ENCODE data around the gene APOF. TPM values are rescaled to one million over a fixed set of nuclear protein-coding genes. Genes with fewer than 3 reads are reported as not detected.
"Not testable (repeated sequence)": the region's sequence is repeated elsewhere in the genome, so short reads cannot be mapped to it uniquely, and the experiment has no call there.

Gene APOF, protein sequence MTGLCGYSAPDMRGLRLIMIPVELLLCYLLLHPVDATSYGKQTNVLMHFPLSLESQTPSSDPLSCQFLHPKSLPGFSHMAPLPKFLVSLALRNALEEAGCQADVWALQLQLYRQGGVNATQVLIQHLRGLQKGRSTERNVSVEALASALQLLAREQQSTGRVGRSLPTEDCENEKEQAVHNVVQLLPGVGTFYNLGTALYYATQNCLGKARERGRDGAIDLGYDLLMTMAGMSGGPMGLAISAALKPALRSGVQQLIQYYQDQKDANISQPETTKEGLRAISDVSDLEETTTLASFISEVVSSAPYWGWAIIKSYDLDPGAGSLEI
- total RNA-seq (not detected), polyA plus RNA-seq (not detected)
- long read RNA-seq, donor 1 = 0 reads
- long read RNA-seq, donor 2 = 0 reads

GRCh38 chr12:56362130-56363059 lies at the start of gene APOF:
TSS of gene APOF (minus strand) at chr12:56362857. CDS start at chr12:56362745, 112 bp downstream.
- no peaks in the 10 kb centered on the region for H3K27me3 ChIP-seq (replicated peaks in 1 of 7)
- H3K4me1 ChIP-seq = peaks cover 13 to 36% (median 28%) of the 10 kb centered on the region in 6 donors
- H3K9me3 ChIP-seq = no peaks in the 10 kb centered on the region
- peak within 1 kb of the TSS in 1 of 8 donors; percentile 93 for H3K27ac ChIP-seq
- TF ChIP-seq, protein P1, sequence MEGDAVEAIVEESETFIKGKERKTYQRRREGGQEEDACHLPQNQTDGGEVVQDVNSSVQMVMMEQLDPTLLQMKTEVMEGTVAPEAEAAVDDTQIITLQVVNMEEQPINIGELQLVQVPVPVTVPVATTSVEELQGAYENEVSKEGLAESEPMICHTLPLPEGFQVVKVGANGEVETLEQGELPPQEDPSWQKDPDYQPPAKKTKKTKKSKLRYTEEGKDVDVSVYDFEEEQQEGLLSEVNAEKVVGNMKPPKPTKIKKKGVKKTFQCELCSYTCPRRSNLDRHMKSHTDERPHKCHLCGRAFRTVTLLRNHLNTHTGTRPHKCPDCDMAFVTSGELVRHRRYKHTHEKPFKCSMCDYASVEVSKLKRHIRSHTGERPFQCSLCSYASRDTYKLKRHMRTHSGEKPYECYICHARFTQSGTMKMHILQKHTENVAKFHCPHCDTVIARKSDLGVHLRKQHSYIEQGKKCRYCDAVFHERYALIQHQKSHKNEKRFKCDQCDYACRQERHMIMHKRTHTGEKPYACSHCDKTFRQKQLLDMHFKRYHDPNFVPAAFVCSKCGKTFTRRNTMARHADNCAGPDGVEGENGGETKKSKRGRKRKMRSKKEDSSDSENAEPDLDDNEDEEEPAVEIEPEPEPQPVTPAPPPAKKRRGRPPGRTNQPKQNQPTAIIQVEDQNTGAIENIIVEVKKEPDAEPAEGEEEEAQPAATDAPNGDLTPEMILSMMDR (IDR thresholded peaks at IDR 0.05 in 8 of 11, conservative IDR thresholded peaks at IDR 0.05 in 3 of 11) = no peak
- TF ChIP-seq POLR2A (IDR thresholded peaks at IDR 0.05) = no peak
- no peak for TF ChIP-seq POLR2AphosphoS5 (IDR thresholded peaks at IDR 0.05)
- H3K4me3 ChIP-seq = no peak within 1 kb of the TSS
- peaks cover 0 to 4% (median 0%) of the 10 kb centered on the region in 6 donors for H3K36me3 ChIP-seq
- 89 to 93% (median 92%) methylated on average over 10 of the region's 10 CpGs for WGBS, 5 donors
- intact Hi-C loops (cut with DNase I; ENCODE audit: low total_unique reads) = loop anchor here (10.0 kb wide), 1 partner anchor 82 kb away; the partner anchor contains the start of gene TIMELESS
- DNase-seq = peak; percentile 34

- Histone ChIP-seq H3K9me3 (no peaks in the 10 kb centered on the region), H3K36me3 (peaks cover 0 to 35% (median 3%) of the 10 kb centered on the region in 6 donors), H3K27ac (no peak overlapping the region), H3K27me3 (replicated peaks in 1 of 7) (no peaks in the 10 kb centered on the region), H3K4me1 (no peaks in the 10 kb centered on the region), H3K4me3 (no peak overlapping the region)
- no peak for TF ChIP-seq POLR2AphosphoS5 (IDR thresholded peaks at IDR 0.05)
- TF ChIP-seq POLR2A (IDR thresholded peaks at IDR 0.05) = no peak
- TF ChIP-seq, protein P1 (IDR thresholded peaks at IDR 0.05 in 8 of 11, conservative IDR thresholded peaks at IDR 0.05 in 3 of 11) = no peak
- intact Hi-C loops (cut with DNase I; ENCODE audit: low total_unique reads) = no loop called here
- WGBS, 5 donors = 82 to 91% (median 89%) methylated on average over 3 to 6 of the region's 6 CpGs
- DNase-seq = no peak
Measured at GRCh38 chr12:56411781-56412639, 49.4 kb upstream of the APOF start.

- WGBS, 5 donors = 91 to 100% (median 91%) methylated on average over 1 to 4 of the region's 4 CpGs
- H3K36me3 ChIP-seq = peaks cover 0 to 22% (median 0%) of the 10 kb centered on the region in 6 donors
- no peaks in the 10 kb centered on the region for H3K9me3 ChIP-seq
- H3K4me3 ChIP-seq = no peak overlapping the region
- TF ChIP-seq POLR2A (IDR thresholded peaks at IDR 0.05) = no peak
- TF ChIP-seq POLR2AphosphoS5 (IDR thresholded peaks at IDR 0.05) = no peak
- H3K27ac ChIP-seq = no peak overlapping the region
- no peaks in the 10 kb centered on the region for H3K4me1 ChIP-seq
- DNase-seq = no peak
- no peaks in the 10 kb centered on the region for H3K27me3 ChIP-seq (replicated peaks in 1 of 7)
- intact Hi-C loops (cut with DNase I; ENCODE audit: low total_unique reads) = no loop called here
Measured at GRCh38 chr12:56410768-56411167, 48.1 kb upstream of the APOF start.

DNA sequence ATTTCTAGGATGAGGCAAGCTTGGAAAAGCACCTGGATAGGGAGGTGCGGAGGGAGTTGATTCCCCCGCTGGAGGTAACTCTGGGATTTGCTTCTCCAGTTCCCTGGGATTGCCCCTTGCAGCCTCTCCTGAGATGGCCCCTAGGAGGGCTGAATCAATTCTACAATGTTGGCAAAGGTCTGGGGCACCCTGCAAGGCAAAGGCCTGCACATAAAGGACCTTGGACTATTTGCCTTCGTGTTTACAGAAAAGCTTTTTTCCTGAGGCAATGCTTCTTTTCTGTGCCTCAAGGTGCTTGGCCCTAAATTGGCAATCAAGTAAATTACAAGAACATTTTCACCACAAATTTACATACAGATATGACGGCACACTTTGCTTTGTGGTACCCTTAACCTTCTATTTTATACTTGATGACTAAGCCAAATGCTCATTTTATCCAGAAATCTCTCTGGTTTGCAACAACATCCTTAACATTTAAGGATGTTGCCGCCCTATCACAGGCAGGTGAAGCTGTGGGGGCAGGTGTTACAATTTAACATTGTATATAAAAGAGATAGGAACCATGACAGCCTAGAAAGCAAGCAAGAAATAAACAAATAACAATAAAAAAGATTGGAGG lies 46.3 kb upstream of the APOF start:
- Histone ChIP-seq H3K27me3 (replicated peaks in 1 of 7) (no peaks in the 10 kb centered on the region), H3K4me1 (no peaks in the 10 kb centered on the region), H3K27ac (no peak overlapping the region), H3K9me3 (no peaks in the 10 kb centered on the region), H3K36me3 (peaks cover 0 to 4% (median 0%) of the 10 kb centered on the region in 6 donors), H3K4me3 (no peak overlapping the region)
- intact Hi-C loops (cut with DNase I; ENCODE audit: low total_unique reads) = no loop called here
- 86 to 92% (median 88%) methylated on average over 5 of the region's 5 CpGs for WGBS, 5 donors
- TF ChIP-seq, protein P1 (IDR thresholded peaks at IDR 0.05 in 8 of 11, conservative IDR thresholded peaks at IDR 0.05 in 3 of 11) = no peak
- TF ChIP-seq POLR2AphosphoS5 (IDR thresholded peaks at IDR 0.05) (no peak), POLR2A (IDR thresholded peaks at IDR 0.05) (no peak)
- DNase-seq = no peak

GRCh38 chr12:56404227-56404626 lies 41.6 kb upstream of the APOF start:
- H3K4me3 ChIP-seq; DNase-seq; H3K36me3 ChIP-seq; H3K9me3 ChIP-seq; H3K27ac ChIP-seq; intact Hi-C loops (cut with DNase I; ENCODE audit: low total_unique reads); H3K27me3 ChIP-seq (replicated peaks in 1 of 7); H3K4me1 ChIP-seq: not testable (repeated sequence)
- WGBS, 5 donors = 65 to 94% (median 92%) methylated on average over 3 of the region's 3 CpGs

- H3K4me3 ChIP-seq; H3K4me1 ChIP-seq; H3K36me3 ChIP-seq; H3K27ac ChIP-seq; DNase-seq; H3K27me3 ChIP-seq (replicated peaks in 1 of 7); intact Hi-C loops (cut with DNase I; ENCODE audit: low total_unique reads): not testable (repeated sequence)
- peaks cover 0 to 19% (median 16%) of the 10 kb centered on the region in 8 donors for H3K9me3 ChIP-seq
Measured at GRCh38 chr12:56401612-56402011, 39.0 kb upstream of the APOF start.
